Cerebellar cortex (tissue), 1 donor: ENCODE data around the gene ARFGEF2.
"Not testable (repeated sequence)": the region's sequence is repeated elsewhere in the genome, so short reads cannot be mapped to it uniquely, and the experiment has no call there.

Source experiments
- DNase-seq: peaks from one replicate; pipeline ENCODE4 v3.0.0-alpha.2; 2015; ENCODE audit warnings: low spot score

Gene ARFGEF2

GRCh38 chr20:48951646-48952045, 30.1 kb downstream of the ARFGEF2 start:
- peak; percentile 92 for DNase-seq

- no peak for DNase-seq
Measured at GRCh38 chr20:48952656-48953055, 31.1 kb downstream of the ARFGEF2 start.

- DNase-seq, result no peak
Measured at GRCh38 chr20:48953653-48954052, 32.1 kb downstream of the ARFGEF2 start.

- no peak for DNase-seq
Measured at GRCh38 chr20:48956052-48956451, 34.5 kb downstream of the ARFGEF2 start.

GRCh38 chr20:48957053-48957481, 35.6 kb downstream of the ARFGEF2 start:
- DNase-seq, result no peak

- DNase-seq, result no peak
Measured at GRCh38 chr20:48957533-48957932, 36.0 kb downstream of the ARFGEF2 start.

GRCh38 chr20:48958743-48959142, 37.2 kb downstream of the ARFGEF2 start:
- no peak for DNase-seq

GRCh38 chr20:48959899-48960550, 38.5 kb downstream of the ARFGEF2 start:
- no peak for DNase-seq

GRCh38 chr20:48962421-48962820, 40.9 kb downstream of the ARFGEF2 start:
- no peak for DNase-seq

- DNase-seq, result no peak
Measured at GRCh38 chr20:48962976-48963771, 41.7 kb downstream of the ARFGEF2 start.

- no peak for DNase-seq
Measured at GRCh38 chr20:48965189-48965910, 43.8 kb downstream of the ARFGEF2 start.

- DNase-seq, result no peak
Measured at GRCh38 chr20:48970681-48971365, 49.3 kb downstream of the ARFGEF2 start.

- no peak for DNase-seq
Measured at GRCh38 chr20:48971956-48972355, 50.4 kb downstream of the ARFGEF2 start.

GRCh38 chr20:48972816-48973215, 51.3 kb downstream of the ARFGEF2 start:
- no peak for DNase-seq

- DNase-seq, result no peak
Measured at GRCh38 chr20:48975955-48976354, 54.4 kb downstream of the ARFGEF2 start.

- not testable (repeated sequence) for DNase-seq
Measured at GRCh38 chr20:48979980-48980379, 58.5 kb downstream of the ARFGEF2 start.

GRCh38 chr20:48983423-48984400, 62.2 kb downstream of the ARFGEF2 start:
- DNase-seq, result no peak

GRCh38 chr20:48984575-48985219, 63.2 kb downstream of the ARFGEF2 start:
- no peak for DNase-seq

- DNase-seq, result peak; percentile 7
Measured at GRCh38 chr20:48986899-48987298, 65.4 kb downstream of the ARFGEF2 start.

GRCh38 chr20:48990467-48990866, 69.0 kb downstream of the ARFGEF2 start:
- no peak for DNase-seq
